ENCODE results near the gene DERA.

GRCh38 chr12:16002880-16003279 lies 91.7 kb downstream of the DERA start:
- no peak for TF ChIP-seq CTCF (optimal IDR thresholded peaks at IDR 0.05 in 1 of 3, IDR thresholded peaks at IDR 0.05 in 1 of 3, conservative IDR thresholded peaks at IDR 0.05 in 1 of 3; ENCODE audit: extremely low read depth in 1 of 3, insufficient read depth in 2 of 3, low read length in 3 of 3)
- TF ChIP-seq EZH2 (IDR thresholded peaks at IDR 0.05; ENCODE audit: low read length), result no peak

All from keratinocyte (primary cell).